Heart left ventricle (tissue), 16 donors: Measurements from ENCODE around the gene CYSRT1. TPM values are rescaled to one million over a fixed set of nuclear protein-coding genes. Genes with fewer than 3 reads are reported as not detected.

Source experiments
- ATAC-seq, 4 donors: fragments of 200-7000 bp; cut with Tn5 transposase; one replicate each; pipeline ENCODE4 v1.9.1; 2020 to 2022; ENCODE audit warnings: moderate library complexity in 4 of 4, mild to moderate bottlenecking in 3 of 4, moderate number of reproducible peaks in 1 of 4
- DNase-seq, 5 donors: peaks; one replicate each; pipeline ENCODE4 v3.0.0-alpha.2; 2020
- H3K27ac ChIP-seq, 12 donors: fragments of 200-600 bp; sonication (generic) in 4 of 12; one replicate each; pipeline versions ENCODE4 v1.5.0 to v1.8.0; 2016 to 2022; ENCODE audit warnings: mild to moderate bottlenecking in 2 of 12
- H3K27me3 ChIP-seq, 9 donors: fragments of 200-600 bp; sonication (generic) in 2 of 9; one replicate each; pipeline versions ENCODE4 v1.5.1 to v1.8.0; 2016 to 2022; ENCODE audit warnings: mild to moderate bottlenecking in 3 of 9
- H3K36me3 ChIP-seq, 9 donors: fragments of 200-600 bp; sonication (generic) in 2 of 9; one replicate each; pipeline versions ENCODE4 v1.5.0 to v1.8.0; 2018 to 2022; ENCODE audit warnings: mild to moderate bottlenecking in 2 of 9
- H3K4me1 ChIP-seq, 12 donors: fragments of 200-600 bp; sonication (generic) in 4 of 12; one replicate each; pipeline versions ENCODE4 v1.5.0 to v1.8.0; 2016 to 2022; ENCODE audit warnings: mild to moderate bottlenecking in 3 of 12
- H3K4me3 ChIP-seq, 12 donors: fragments of 200-600 bp; sonication (generic) in 4 of 12; one replicate each; pipeline versions ENCODE4 v1.5.0 to v1.8.0; 2017 to 2022; ENCODE audit warnings: mild to moderate bottlenecking in 9 of 12, moderate library complexity in 4 of 12
- H3K9me3 ChIP-seq, 12 donors: fragments of 200-600 bp; sonication (generic) in 4 of 12; one replicate each; pipeline versions ENCODE4 v1.5.0 to v1.8.0; 2016 to 2022; ENCODE audit warnings: mild to moderate bottlenecking in 1 of 12
- POLR2A ChIP-seq, 2 donors: fragments of 450-650 bp; IDR thresholded peaks; one replicate each; pipeline ENCODE4 v1.6.1; 2017; ENCODE audit warnings: antibody characterized with exemption in 2 of 2, mild to moderate bottlenecking in 2 of 2, moderate library complexity in 2 of 2
- WGBS, 4 donors: extraction: QIAGEN DNeasy Blood & Tissue Kit in 2 of 4; methylation state at CpG; one replicate each; pipeline versions ENCODE4 v1.1.5 to v1.1.7; 2013 to 2018; 5-methylcytosine and 5-hydroxymethylcytosine counted together
- intact Hi-C, 10 donors: fragments of 100-400 bp; cut with DNase I; formaldehyde crosslinking; loops; one replicate each; pipeline versions ENCODE4 v1.11.1 to v1.14.2; 2022
- polyA plus RNA-seq, 2 donors: library from polyadenylated mRNA; stranded (reverse); fragments of 200-250 nt; gene quantifications; one replicate each; pipeline ENCODE4 v1.2.3, GENCODE V29; 2013
- total RNA-seq, 9 donors: library from RNA; depleted of rRNA in 2 of 9; stranded (reverse); fragments of >200 nt in 2 of 9; fragmentation: NEBNext Ultra II Directional in 3 of 9; extraction: Animal tissue kit (Norgen Biotek cat#: 25700) in 3 of 9; gene quantifications; one replicate each; pipeline versions ENCODE4 v1.1.0 to v1.2.4, GENCODE V29; 2016 to 2023
- TF ChIP-seq, protein P1 (sequence below), 12 donors: fragments of 200-600 bp; sonication (generic) in 4 of 12; IDR thresholded peaks; one replicate each; pipeline versions ENCODE4 v1.5.0 to v1.8.0; 2018 to 2022; ENCODE audit warnings: antibody characterized with exemption in 12 of 12, mild to moderate bottlenecking in 5 of 12
- donor health status: ischemic (EF 13 %, LVEDD 7.1; RV severe dilation, severe dysfunction).
- donor health status: healthy with polysubstance abuse.
- donor health status: DM: no; HTN: yes; CAD: no.
- donor health status: DM: no; HTN: no; CAD: no.
- donor health status: ischemic (EF 25% LVEDD 6.9; RV normal size, moderate dysfunction).
- donor health status: ischemic (EF 25% LVEDD 5.7; RV mildly dilated, moderate dysfunction).
- donor health status: healthy.
- donor health status: DM: yes; HTN: yes; CAD: no.
- donor health status: ischemic (EF 35%, LVEDD 5.7; RV mildly dilated, moderate dysfunction).
- donor health status: nonischemic (EF 11% LVEDD 7.7; RV severe dilation, severe dysfunction).
- donor health status: DM: yes; HTN: yes; CAD: no.
- donor health status: PGD.
- donor health status: ischemic (EF 29% LVEDD 5.4; RV normal size, mild dysfunction).
- donor health status: nonischemic (EF 23%, LVEDD 6.1; RV moderate dilation, normal function).

CYSRT1 gene
- total and polyA plus RNA-seq, 11 donors, result 0.14 to 0.61 (median 0.27) TPM; not detected in 3

DNA sequence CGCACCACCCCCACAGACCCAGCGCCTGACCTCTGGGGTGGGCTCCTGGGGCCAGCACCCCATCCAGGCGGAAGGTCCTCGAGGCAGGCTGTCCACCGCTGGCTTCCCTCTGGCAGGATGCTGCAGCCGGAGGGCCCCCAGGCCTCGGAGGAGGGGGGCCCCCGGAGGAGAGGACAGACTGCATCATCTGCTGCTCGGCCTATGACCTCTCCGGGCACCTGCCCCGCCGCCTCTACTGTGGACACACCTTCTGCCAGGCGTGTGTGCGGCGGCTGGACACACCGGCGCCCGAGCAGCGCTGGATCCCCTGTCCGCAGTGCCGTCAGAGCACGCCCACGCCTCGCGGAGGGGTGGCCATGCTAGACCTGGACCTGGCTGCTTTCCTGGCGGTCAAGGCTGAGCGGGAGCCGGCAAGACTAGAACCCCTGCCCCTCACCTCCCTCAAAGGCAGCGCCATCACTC lies 3.6 kb downstream of the CYSRT1 start:
- no peak for DNase-seq
- Histone ChIP-seq H3K4me1 (peaks cover 0 to 14% (median 6%) of the 10 kb centered on the region in 12 donors), H3K9me3 (no peaks in the 10 kb centered on the region), H3K27ac (no peak overlapping the region), H3K27me3 (peaks cover 8 to 50% (median 32%) of the 10 kb centered on the region in 9 donors), H3K36me3 (no peaks in the 10 kb centered on the region), H3K4me3 (no peak overlapping the region)
- WGBS, 4 donors, result 56 to 100% (median 68%) methylated on average over 1 to 29 of the region's 29 CpGs
- no peak for ATAC-seq
- intact Hi-C loops, result loop anchor here in 7 of 10 donors (2.0 to 10.0 kb wide), 7 partner anchors 36 to 444 kb away; partner anchors contain the start of genes ANAPC2 (in 4 of the 7) and SSNA1 (in 4 of the 7)
- TF ChIP-seq POLR2A (IDR thresholded peaks at IDR 0.05), result no peak

DNA sequence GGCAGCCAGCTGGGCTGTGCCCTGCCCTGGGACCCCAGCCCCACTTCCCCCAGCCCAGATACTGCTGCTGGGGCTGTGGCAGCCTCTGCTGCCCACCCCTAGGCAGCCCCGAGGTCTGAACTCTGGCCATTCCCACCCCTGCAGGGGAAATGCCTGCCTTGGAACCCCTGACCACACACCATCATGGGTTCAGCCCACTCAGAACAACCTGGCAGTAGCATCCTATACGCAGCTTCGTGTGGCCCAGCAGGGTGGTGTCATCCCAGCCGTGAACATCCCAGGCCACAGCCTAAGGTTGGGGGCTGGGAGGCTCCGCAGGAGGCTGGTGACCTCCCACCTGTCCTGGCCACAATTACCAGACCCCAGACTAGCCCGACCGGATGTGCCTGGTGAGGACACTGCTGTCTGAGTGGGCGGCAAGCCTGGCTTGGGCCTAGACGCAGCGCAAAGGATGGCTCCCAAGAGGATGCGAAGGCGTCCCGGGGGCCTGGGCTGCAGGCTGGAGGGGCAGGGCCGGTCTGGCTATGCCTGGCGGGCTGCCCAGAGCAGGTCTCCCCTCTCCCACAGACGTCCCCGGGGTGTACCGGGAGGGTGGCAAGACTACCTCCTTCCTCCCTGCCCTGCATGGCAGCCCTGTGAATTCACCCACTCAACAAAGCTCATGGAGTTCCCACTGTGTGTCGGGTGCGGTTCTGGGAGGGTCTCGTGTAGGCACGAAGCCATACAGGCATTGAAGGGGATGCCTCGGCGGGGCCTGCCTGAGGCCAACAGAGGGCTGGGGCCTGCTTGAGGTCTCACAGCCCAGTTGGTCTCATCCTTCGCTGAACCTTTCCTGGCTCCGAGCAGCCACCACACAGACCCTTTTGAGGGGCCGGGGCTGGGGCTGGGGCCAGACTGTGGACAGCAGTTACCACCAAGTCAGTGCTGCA lies 4.3 kb downstream of the CYSRT1 start:
- 41 to 71% (median 64%) methylated on average over 11 to 27 of the region's 27 CpGs for WGBS, 4 donors
- intact Hi-C loops, result loop anchor here in 7 of 10 donors (2.0 to 10.0 kb wide), 7 partner anchors 37 to 444 kb away; partner anchors contain the start of genes ANAPC2 (in 4 of the 7) and SSNA1 (in 4 of the 7)
- DNase-seq (no peak), ATAC-seq (no peak)
- H3K27me3 ChIP-seq, result peaks cover 8 to 50% (median 35%) of the 10 kb centered on the region in 9 donors
- H3K36me3 ChIP-seq, result no peaks in the 10 kb centered on the region
- no peak overlapping the region for H3K4me3 ChIP-seq
- peaks cover 0 to 8% (median under 1%) of the 10 kb centered on the region in 12 donors for H3K4me1 ChIP-seq
- no peak overlapping the region for H3K27ac ChIP-seq
- H3K9me3 ChIP-seq, result no peaks in the 10 kb centered on the region
- TF ChIP-seq, protein P1, sequence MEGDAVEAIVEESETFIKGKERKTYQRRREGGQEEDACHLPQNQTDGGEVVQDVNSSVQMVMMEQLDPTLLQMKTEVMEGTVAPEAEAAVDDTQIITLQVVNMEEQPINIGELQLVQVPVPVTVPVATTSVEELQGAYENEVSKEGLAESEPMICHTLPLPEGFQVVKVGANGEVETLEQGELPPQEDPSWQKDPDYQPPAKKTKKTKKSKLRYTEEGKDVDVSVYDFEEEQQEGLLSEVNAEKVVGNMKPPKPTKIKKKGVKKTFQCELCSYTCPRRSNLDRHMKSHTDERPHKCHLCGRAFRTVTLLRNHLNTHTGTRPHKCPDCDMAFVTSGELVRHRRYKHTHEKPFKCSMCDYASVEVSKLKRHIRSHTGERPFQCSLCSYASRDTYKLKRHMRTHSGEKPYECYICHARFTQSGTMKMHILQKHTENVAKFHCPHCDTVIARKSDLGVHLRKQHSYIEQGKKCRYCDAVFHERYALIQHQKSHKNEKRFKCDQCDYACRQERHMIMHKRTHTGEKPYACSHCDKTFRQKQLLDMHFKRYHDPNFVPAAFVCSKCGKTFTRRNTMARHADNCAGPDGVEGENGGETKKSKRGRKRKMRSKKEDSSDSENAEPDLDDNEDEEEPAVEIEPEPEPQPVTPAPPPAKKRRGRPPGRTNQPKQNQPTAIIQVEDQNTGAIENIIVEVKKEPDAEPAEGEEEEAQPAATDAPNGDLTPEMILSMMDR (IDR thresholded peaks at IDR 0.05), result no peak
- TF ChIP-seq POLR2A (IDR thresholded peaks at IDR 0.05), result no peak

DNA sequence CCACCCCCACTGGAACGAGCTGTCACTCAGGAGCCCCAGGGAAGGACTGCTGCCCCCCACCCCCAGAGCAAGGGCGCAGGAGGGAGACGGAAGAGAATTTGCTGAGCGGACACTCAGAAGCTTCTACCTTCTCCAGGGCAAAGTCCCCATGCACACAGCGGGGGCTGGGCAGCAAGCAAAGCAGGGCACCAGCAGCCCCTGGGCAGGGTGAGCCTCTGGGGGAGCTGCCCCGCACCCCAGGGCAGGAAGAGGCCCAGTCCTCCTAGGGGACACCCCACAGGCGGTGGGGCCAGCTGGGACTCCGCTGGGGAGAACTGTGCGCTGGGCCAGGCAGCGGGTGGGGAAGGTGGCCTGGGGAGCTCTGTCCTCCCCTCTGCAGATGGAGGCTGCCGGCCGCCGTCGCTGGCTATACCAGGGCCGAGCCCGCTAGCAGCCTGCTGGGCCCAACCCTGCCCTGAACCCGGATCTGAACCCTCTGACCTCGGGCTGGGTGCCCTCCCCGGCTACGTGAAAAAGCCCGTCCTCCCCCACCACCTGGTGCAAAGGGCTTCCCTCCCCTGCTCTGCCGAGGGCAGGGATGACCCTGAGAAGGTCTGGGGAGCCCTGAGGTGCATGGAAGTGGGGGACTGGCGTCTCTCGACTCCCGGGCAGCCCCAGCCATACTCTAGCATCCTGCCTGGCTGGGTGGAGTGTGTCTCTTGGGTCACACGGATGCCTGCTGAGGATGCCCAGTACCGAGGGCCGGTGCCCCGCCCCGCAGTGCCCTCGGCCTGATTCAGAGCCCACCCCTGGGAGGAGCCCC lies 5.1 kb downstream of the CYSRT1 start:
- 56 to 68% (median 64%) methylated on average over 22 to 31 of the region's 31 CpGs for WGBS, 4 donors
- no peaks in the 10 kb centered on the region for H3K36me3 ChIP-seq
- no peak overlapping the region for H3K27ac ChIP-seq
- no peaks in the 10 kb centered on the region for H3K9me3 ChIP-seq
- no peak for DNase-seq
- peaks cover 0 to 5% (median 0%) of the 10 kb centered on the region in 12 donors for H3K4me1 ChIP-seq
- intact Hi-C loops, result loop anchor here in 7 of 10 donors (2.0 to 10.0 kb wide), 7 partner anchors 38 to 445 kb away; partner anchors contain the start of genes ANAPC2 (in 4 of the 7) and SSNA1 (in 4 of the 7)
- no peak for ATAC-seq
- H3K27me3 ChIP-seq, result peaks cover 8 to 54% (median 38%) of the 10 kb centered on the region in 9 donors
- TF ChIP-seq POLR2A (IDR thresholded peaks at IDR 0.05), result no peak
- TF ChIP-seq, protein P1 (IDR thresholded peaks at IDR 0.05), result no peak
- no peak overlapping the region for H3K4me3 ChIP-seq

DNA sequence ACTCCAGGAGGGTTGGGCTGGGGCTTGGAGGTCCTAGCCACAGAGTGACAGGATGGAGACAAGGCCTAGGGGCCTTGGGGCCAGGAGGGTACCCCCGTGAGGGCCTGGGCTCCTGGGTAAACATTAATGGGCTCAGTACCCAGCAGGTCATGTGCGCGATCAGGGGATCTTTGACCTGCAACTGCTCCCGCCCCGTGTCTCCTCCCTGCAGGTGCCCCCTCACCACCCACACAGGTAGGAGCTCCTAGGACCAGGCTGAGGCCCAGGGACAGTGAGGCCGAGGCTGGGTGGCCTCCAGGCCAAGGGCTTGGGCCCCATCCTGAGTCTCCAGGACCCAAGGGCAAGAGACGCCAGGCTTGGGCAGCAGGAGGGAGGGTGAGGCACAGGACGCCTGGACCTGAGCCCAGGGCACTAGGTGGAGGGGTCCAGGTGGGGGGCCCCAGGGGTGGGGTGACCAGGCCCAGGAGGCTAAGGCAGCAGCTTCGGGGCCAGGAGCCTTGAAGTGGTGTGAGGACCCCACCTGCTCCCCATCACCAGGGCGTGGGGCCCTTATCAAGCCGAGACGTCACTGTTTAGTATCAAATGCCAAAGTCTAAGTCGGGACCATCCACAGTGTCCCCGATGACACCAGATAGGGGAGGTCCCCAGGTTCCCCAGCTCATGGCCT lies 5.9 kb downstream of the CYSRT1 start, which contains the start of gene SLC34A3:
TSS of gene SLC34A3 (plus strand) at position 197 of the 667 bp plus-strand sequence. CDS start 802 bp downstream, outside the sequence.
- Histone ChIP-seq H3K9me3 (no peaks in the 10 kb centered on the region), H3K4me1 (peaks cover 0 to 7% (median 2%) of the 10 kb centered on the region in 12 donors), H3K4me3 (no peak within 1 kb of the TSS), H3K27me3 (peaks cover 8 to 56% (median 38%) of the 10 kb centered on the region in 9 donors), H3K27ac (no peak within 1 kb of the TSS), H3K36me3 (no peaks in the 10 kb centered on the region)
- ATAC-seq, result no peak
- 52 to 62% (median 61%) methylated on average over 9 to 14 of the region's 14 CpGs for whole genome bisulfite sequencing, 4 donors
- intact Hi-C loops, result loop anchor here in 1 of 10 donors (10.0 kb wide), 1 partner anchor 446 kb away; no protein-coding TSS in a partner anchor
- no peak for DNase-seq
- TF ChIP-seq, protein P1 (IDR thresholded peaks at IDR 0.05), result no peak
- no peak for TF ChIP-seq POLR2A (IDR thresholded peaks at IDR 0.05)
